Upper lobe of left lung (tissue), 6 donors: ENCODE measurements around the gene ASTN2. TPM values are rescaled to one million over a fixed set of nuclear protein-coding genes. Genes with fewer than 3 reads are reported as not detected.

Experiments used
- ATAC-seq, 2 donors: fragments of 200-7000 bp; cut with Tn5 transposase; one replicate each; pipeline ENCODE4 v1.9.1; 2022; ENCODE audit warnings: mild to moderate bottlenecking in 2 of 2, moderate library complexity in 2 of 2; ENCODE audit not compliant: low FRiP score in 2 of 2
- DNase-seq, 2 donors: peaks; one replicate each; pipeline ENCODE4 v3.0.0-alpha.2; 2019 to 2020
- H3K27ac ChIP-seq, 4 donors: fragments of 200-600 bp; sonication (generic); one replicate each; pipeline ENCODE4 v1.5.1; 2016 to 2019
- H3K27me3 ChIP-seq, 4 donors: fragments of 200-600 bp; sonication (generic); one replicate each; pipeline ENCODE4 v1.5.1; 2017 to 2019
- H3K36me3 ChIP-seq, 4 donors: fragments of 200-600 bp; sonication (generic); one replicate each; pipeline ENCODE4 v1.5.1; 2016 to 2019
- H3K4me1 ChIP-seq, 4 donors: fragments of 200-600 bp; sonication (generic); one replicate each; pipeline ENCODE4 v1.5.1; 2018 to 2019
- H3K4me3 ChIP-seq, 4 donors: fragments of 200-600 bp; sonication (generic); one replicate each; pipeline ENCODE4 v1.5.1; 2017 to 2019; ENCODE audit warnings: mild to moderate bottlenecking in 2 of 4, moderate library complexity in 1 of 4
- H3K9me3 ChIP-seq, 4 donors: fragments of 200-600 bp; sonication (generic); one replicate each; pipeline ENCODE4 v1.5.1; 2018 to 2019
- EP300 ChIP-seq, 4 donors: sonication (generic); formaldehyde crosslinking; IDR thresholded peaks; one replicate each; pipeline ENCODE4 v1.5.1; 2017; ENCODE audit warnings: antibody characterized with exemption in 4 of 4, control low read depth in 2 of 4
- POLR2A ChIP-seq, 4 donors: fragments of 450-650 bp; IDR thresholded peaks; one replicate each; pipeline ENCODE4 v1.5.1; 2016 to 2017; ENCODE audit warnings: antibody characterized with exemption in 4 of 4, mild to moderate bottlenecking in 2 of 4
- POLR2AphosphoS5 ChIP-seq, 2 donors: sonication (generic); formaldehyde crosslinking; IDR thresholded peaks; one replicate each; pipeline ENCODE4 v1.5.1; 2017; ENCODE audit warnings: antibody characterized with exemption in 2 of 2
- WGBS, 2 donors: methylation state at CpG; one replicate each; pipeline ENCODE4 v1.1.5; 2017 to 2018; 5-methylcytosine and 5-hydroxymethylcytosine counted together
- total RNA-seq, 6 donors: library from RNA; depleted of rRNA in 4 of 6; stranded (reverse); fragments of >200 nt in 4 of 6; gene quantifications; one replicate each; pipeline versions ENCODE4 v1.1.0 to v1.2.1, GENCODE V29; 2016 to 2021
- TF ChIP-seq, protein P1 (sequence below), 6 experiments: fragments of 450-650 bp in 4 of 6; fragments of 200-600 bp in 2 of 6; sonication (generic) in 2 of 6; IDR thresholded peaks; one replicate each; pipeline ENCODE4 v1.5.1; 2016 to 2019; ENCODE audit warnings: antibody characterized with exemption in 6 of 6
- donor health status: DM: no; HTN: no; CAD: no; lungs with moderate emphysema.
- donor health status: DM: no; HTN: yes; CAD: no; lungs with severe emphysema.

The ASTN2 gene
- total RNA-seq, 6 donors from 2014 or later, result 2.0 to 7.5 (median 3.4) TPM

DNA sequence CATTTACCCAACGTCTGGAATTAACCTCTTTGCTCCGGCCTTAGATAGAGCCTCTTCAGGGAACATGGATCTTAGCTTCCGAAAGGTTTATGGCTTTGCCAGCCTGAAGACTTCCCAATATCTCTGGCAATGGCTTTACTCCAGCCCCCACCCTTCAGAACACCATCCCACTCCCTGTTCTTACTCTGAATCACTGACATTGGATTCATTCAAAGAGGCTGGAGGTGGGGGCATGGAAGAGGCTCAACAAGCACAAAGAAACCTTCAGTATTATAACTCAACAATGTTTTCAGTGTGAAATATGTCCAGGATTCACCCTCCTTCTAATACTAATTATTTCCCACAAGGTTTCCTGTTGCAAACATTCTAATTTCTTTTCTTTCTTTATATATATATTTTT is 91.5 kb downstream of the ASTN2 start:
- Histone ChIP-seq H3K27ac (no peak overlapping the region), H3K4me3 (no peak overlapping the region), H3K4me1 (no peaks in the 10 kb centered on the region), H3K9me3 (no peaks in the 10 kb centered on the region), H3K36me3 (no peaks in the 10 kb centered on the region), H3K27me3 (no peaks in the 10 kb centered on the region)
- ATAC-seq (no peak), DNase-seq (no peak)
- WGBS, 2 donors, result 36 to 38% methylated on average over 3 of the region's 3 CpGs
- TF ChIP-seq EP300 (IDR thresholded peaks at IDR 0.05) (no peak), POLR2A (IDR thresholded peaks at IDR 0.05) (no peak)
- TF ChIP-seq, protein P1, sequence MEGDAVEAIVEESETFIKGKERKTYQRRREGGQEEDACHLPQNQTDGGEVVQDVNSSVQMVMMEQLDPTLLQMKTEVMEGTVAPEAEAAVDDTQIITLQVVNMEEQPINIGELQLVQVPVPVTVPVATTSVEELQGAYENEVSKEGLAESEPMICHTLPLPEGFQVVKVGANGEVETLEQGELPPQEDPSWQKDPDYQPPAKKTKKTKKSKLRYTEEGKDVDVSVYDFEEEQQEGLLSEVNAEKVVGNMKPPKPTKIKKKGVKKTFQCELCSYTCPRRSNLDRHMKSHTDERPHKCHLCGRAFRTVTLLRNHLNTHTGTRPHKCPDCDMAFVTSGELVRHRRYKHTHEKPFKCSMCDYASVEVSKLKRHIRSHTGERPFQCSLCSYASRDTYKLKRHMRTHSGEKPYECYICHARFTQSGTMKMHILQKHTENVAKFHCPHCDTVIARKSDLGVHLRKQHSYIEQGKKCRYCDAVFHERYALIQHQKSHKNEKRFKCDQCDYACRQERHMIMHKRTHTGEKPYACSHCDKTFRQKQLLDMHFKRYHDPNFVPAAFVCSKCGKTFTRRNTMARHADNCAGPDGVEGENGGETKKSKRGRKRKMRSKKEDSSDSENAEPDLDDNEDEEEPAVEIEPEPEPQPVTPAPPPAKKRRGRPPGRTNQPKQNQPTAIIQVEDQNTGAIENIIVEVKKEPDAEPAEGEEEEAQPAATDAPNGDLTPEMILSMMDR (IDR thresholded peaks at IDR 0.05), result no peak

DNA sequence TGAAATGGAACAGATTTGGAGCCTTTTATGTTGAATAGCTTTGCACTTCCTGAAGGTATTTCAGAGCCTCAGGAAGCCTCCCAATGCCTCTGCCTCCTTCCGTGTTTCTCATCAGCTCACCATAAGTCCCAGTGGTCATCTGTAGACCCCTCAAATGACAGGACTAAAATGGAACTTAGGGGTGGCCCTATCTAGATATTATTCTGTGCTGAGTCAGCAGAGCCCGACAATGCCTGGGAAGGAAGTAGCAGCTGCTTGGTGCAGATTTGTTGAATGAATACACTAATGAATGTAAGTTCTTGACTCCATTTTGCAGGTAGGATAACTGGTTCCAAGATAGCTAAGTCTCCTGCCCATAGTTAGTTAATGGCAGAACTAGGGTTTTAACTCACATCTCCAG is 97.7 kb downstream of the ASTN2 start:
- 44 to 54% methylated on average over 2 of the region's 2 CpGs for WGBS, 2 donors
- H3K4me3 ChIP-seq, result no peak overlapping the region
- ATAC-seq (no peak), DNase-seq (no peak)
- H3K36me3 ChIP-seq, result no peaks in the 10 kb centered on the region
- H3K9me3 ChIP-seq, result no peaks in the 10 kb centered on the region
- H3K27me3 ChIP-seq, result no peaks in the 10 kb centered on the region
- no peak overlapping the region for H3K27ac ChIP-seq
- no peak for TF ChIP-seq POLR2A (IDR thresholded peaks at IDR 0.05)
- no peak for TF ChIP-seq EP300 (IDR thresholded peaks at IDR 0.05)
- TF ChIP-seq, protein P1 (IDR thresholded peaks at IDR 0.05), result no peak
- TF ChIP-seq POLR2AphosphoS5 (IDR thresholded peaks at IDR 0.05), result no peak
- H3K4me1 ChIP-seq, result no peaks in the 10 kb centered on the region

DNA sequence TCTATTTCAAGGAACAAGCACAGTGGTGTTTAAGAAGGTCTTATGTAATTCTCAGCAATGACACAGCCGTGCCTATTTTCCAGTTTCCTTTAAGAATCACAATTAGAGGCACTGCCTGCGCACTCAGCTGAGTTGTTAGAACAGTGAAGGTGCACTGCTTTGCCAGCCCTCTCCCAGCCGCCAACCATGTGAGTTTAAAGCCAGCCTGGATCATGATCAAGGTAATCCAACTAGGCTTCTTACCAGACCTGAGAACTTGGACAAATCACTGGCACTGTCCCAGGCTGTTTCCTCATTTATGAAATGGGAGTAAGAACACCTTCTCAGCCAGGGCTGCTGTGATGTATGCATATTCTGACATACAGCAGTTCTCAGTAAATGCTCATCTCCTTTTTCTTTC is 99.6 kb downstream of the ASTN2 start:
- no peaks in the 10 kb centered on the region for H3K27me3 ChIP-seq
- no peak overlapping the region for H3K4me3 ChIP-seq
- no peak for ATAC-seq
- DNase-seq, result no peak
- no peaks in the 10 kb centered on the region for H3K4me1 ChIP-seq
- H3K27ac ChIP-seq, result no peak overlapping the region
- no peak for TF ChIP-seq POLR2AphosphoS5 (IDR thresholded peaks at IDR 0.05)
- no peak for TF ChIP-seq EP300 (IDR thresholded peaks at IDR 0.05)
- no peak for TF ChIP-seq POLR2A (IDR thresholded peaks at IDR 0.05)
- TF ChIP-seq, protein P1 (IDR thresholded peaks at IDR 0.05), result no peak
- H3K36me3 ChIP-seq, result no peaks in the 10 kb centered on the region
- no peaks in the 10 kb centered on the region for H3K9me3 ChIP-seq
- WGBS, 2 donors, result 73 to 88% methylated on average over 3 of the region's 3 CpGs

DNA sequence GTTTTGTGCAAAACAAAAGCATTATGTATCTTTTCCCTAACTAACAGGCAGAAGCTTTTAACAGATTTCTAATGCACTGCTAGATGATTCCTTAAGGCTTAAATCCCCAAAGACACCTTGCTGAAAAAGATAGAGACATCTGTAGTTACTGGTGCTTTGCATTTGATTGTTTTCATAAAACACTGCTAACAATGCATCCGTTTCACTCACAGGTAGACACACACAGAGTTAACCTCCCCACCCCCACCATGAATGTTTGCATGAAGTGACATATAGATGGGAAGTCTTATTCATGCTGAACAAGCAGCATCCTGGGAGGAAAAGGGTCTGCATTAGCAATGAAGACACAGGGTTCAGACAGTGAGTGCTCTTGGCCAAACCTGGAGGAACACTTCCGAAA is 100.9 kb downstream of the ASTN2 start:
- Histone ChIP-seq H3K9me3 (no peaks in the 10 kb centered on the region), H3K36me3 (no peaks in the 10 kb centered on the region), H3K4me1 (no peaks in the 10 kb centered on the region), H3K27me3 (no peaks in the 10 kb centered on the region), H3K27ac (no peak overlapping the region), H3K4me3 (no peak overlapping the region)
- DNase-seq, result no peak
- no peak for TF ChIP-seq POLR2AphosphoS5 (IDR thresholded peaks at IDR 0.05)
- TF ChIP-seq, protein P1 (IDR thresholded peaks at IDR 0.05), result no peak
- TF ChIP-seq EP300 (IDR thresholded peaks at IDR 0.05), result no peak
- no peak for TF ChIP-seq POLR2A (IDR thresholded peaks at IDR 0.05)
- 61 to 72% methylated on average over 2 of the region's 2 CpGs for WGBS, 2 donors
- no peak for ATAC-seq

DNA sequence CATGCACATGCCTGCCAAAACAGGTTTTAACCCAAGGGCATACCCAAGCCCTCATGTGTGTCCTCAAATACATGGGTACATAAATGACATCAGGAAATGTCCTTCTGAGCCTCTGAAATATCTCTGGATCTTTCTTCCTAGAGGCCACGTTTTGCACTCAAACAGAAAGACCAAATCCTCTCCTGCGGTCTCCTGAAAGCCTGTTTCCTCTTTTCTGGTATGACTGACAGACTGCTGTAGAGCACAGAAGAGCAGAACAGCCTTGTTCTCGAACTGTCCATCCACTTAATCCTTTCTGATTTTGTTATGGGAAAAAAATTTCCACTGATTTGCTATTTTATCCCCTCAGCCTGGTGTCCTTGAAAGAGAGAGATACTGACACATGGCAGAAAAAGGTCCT is 107.2 kb downstream of the ASTN2 start:
- H3K27ac ChIP-seq, result no peak overlapping the region
- TF ChIP-seq POLR2A (IDR thresholded peaks at IDR 0.05) (no peak), POLR2AphosphoS5 (IDR thresholded peaks at IDR 0.05) (no peak), EP300 (IDR thresholded peaks at IDR 0.05) (no peak)
- TF ChIP-seq, protein P1 (IDR thresholded peaks at IDR 0.05), result no peak
- ATAC-seq (no peak), DNase-seq (no peak)
- no peaks in the 10 kb centered on the region for H3K9me3 ChIP-seq
- no peaks in the 10 kb centered on the region for H3K4me1 ChIP-seq
- no peaks in the 10 kb centered on the region for H3K36me3 ChIP-seq
- no peak overlapping the region for H3K4me3 ChIP-seq
- 45 to 54% methylated on average over 3 of the region's 3 CpGs for WGBS, 2 donors
- H3K27me3 ChIP-seq, result no peaks in the 10 kb centered on the region
